ENCODE measurements around the gene GPBP1L1.

GRCh38 chr1:45608175-45609156, 77.9 kb downstream of the GPBP1L1 start:
- TF ChIP-seq CTCF (IDR thresholded peaks at IDR 0.05 in 2 of 3, conservative IDR thresholded peaks at IDR 0.05 in 1 of 3; ENCODE audit: borderline replicate concordance in 1 of 3, insufficient read depth in 1 of 3, low read depth in 2 of 3, low read length in 2 of 3), result no peak
- no peak for TF ChIP-seq POLR2AphosphoS5 (IDR thresholded peaks at IDR 0.05; ENCODE audit: low read depth, low read length)
- no peak for TF ChIP-seq ZBTB33 (IDR thresholded peaks at IDR 0.05; ENCODE audit: extremely low read depth, insufficient replicate concordance, low read length)
- TF ChIP-seq POLR2A (IDR thresholded peaks at IDR 0.05; ENCODE audit: borderline replicate concordance, extremely low read depth, insufficient read depth, insufficient read length), result no peak
- no peak for TF ChIP-seq EZH2 (IDR thresholded peaks at IDR 0.05)
- no peak for TF ChIP-seq REST (IDR thresholded peaks at IDR 0.05; ENCODE audit: low read depth)
- TF ChIP-seq RAD21 (IDR thresholded peaks at IDR 0.05; ENCODE audit: low read depth), result no peak
- TF ChIP-seq JUND (IDR thresholded peaks at IDR 0.05), result no peak
- TF ChIP-seq EGR1 (IDR thresholded peaks at IDR 0.05; ENCODE audit: low read depth), result no peak
- TF ChIP-seq YY1 (IDR thresholded peaks at IDR 0.05; ENCODE audit: extremely low read depth, insufficient replicate concordance, low read depth, low read length), result no peak
- no peak for TF ChIP-seq TCF7L2 (IDR thresholded peaks at IDR 0.05; ENCODE audit: borderline replicate concordance, extremely low read depth, insufficient read depth, insufficient read length)

All from HCT116 (cell line).